ENCODE results near the gene DEFB114.
"Not testable (repeated sequence)": the region's sequence is repeated elsewhere in the genome, so short reads cannot be mapped to it uniquely, and the experiment has no call there.

DEFB114 gene

GRCh38 chr6:49964064-49964463 lies at the start of gene DEFB114:
Gene DEFB114 (minus strand): TSS chr6:49964164. CDS start chr6:49964105, 59 bp downstream.
- DNase-seq (ENCODE audit: low read depth in 2 of 2) = no peak

- DNase-seq (ENCODE audit: low read depth in 2 of 2) = no peak
These were observed 43.9 kb upstream of the DEFB114 start for GRCh38 chr6:50007819-50008218.

GRCh38 chr6:50003139-50003538 lies 39.2 kb upstream of the DEFB114 start:
- no peak for DNase-seq (ENCODE audit: low read depth in 2 of 2)

- DNase-seq (ENCODE audit: low read depth in 2 of 2) = no peak
These were observed 31.3 kb upstream of the DEFB114 start for GRCh38 chr6:49995278-49995677.

GRCh38 chr6:49988900-49989299 lies 24.9 kb upstream of the DEFB114 start:
- DNase-seq (ENCODE audit: low read depth in 2 of 2) = no peak

- DNase-seq (ENCODE audit: low read depth in 2 of 2) = no peak
These were observed 23.8 kb upstream of the DEFB114 start for GRCh38 chr6:49987749-49988148.

- no peak for DNase-seq (ENCODE audit: low read depth in 2 of 2)
These were observed 22.6 kb upstream of the DEFB114 start for GRCh38 chr6:49986551-49986950.

- no peak for DNase-seq (ENCODE audit: low read depth in 2 of 2)
These were observed 18.1 kb upstream of the DEFB114 start for GRCh38 chr6:49982046-49982445.

- no peak for DNase-seq (ENCODE audit: low read depth in 2 of 2)
These were observed 16.9 kb upstream of the DEFB114 start for GRCh38 chr6:49980898-49981297.

- no peak for DNase-seq (ENCODE audit: low read depth in 2 of 2)
These were observed 15.6 kb upstream of the DEFB114 start for GRCh38 chr6:49979584-49979983.

- no peak for DNase-seq (ENCODE audit: low read depth in 2 of 2)
These were observed 14.6 kb upstream of the DEFB114 start for GRCh38 chr6:49978332-49979226.

- DNase-seq (ENCODE audit: low read depth in 2 of 2) = no peak
These were observed 5.6 kb upstream of the DEFB114 start, which contains the start of gene DEFB113 for GRCh38 chr6:49969605-49970004. Gene DEFB113 (minus strand): TSS chr6:49969625. CDS start chr6:49969625, 0 bp downstream.

- DNase-seq (ENCODE audit: low read depth in 2 of 2) = no peak
These were observed 2.9 kb upstream of the DEFB114 start for GRCh38 chr6:49966823-49967222.

GRCh38 chr6:49966334-49966733 lies 2.4 kb upstream of the DEFB114 start:
- no peak for DNase-seq (ENCODE audit: low read depth in 2 of 2)

- DNase-seq (ENCODE audit: low read depth in 2 of 2) = no peak
These were observed 5.8 kb downstream of the DEFB114 start for GRCh38 chr6:49958180-49958579.

- DNase-seq (ENCODE audit: low read depth in 2 of 2) = no peak
These were observed 8.1 kb downstream of the DEFB114 start for GRCh38 chr6:49955847-49956246.

- no peak for DNase-seq (ENCODE audit: low read depth in 2 of 2)
These were observed 12.0 kb downstream of the DEFB114 start for GRCh38 chr6:49951926-49952325.

GRCh38 chr6:49950415-49950751 lies 13.6 kb downstream of the DEFB114 start:
- no peak for DNase-seq (ENCODE audit: low read depth in 2 of 2)

GRCh38 chr6:49949062-49949461 lies 14.9 kb downstream of the DEFB114 start:
- no peak for DNase-seq (ENCODE audit: low read depth in 2 of 2)

GRCh38 chr6:49946835-49947234 lies 17.1 kb downstream of the DEFB114 start:
- DNase-seq (ENCODE audit: low read depth in 2 of 2) = no peak

GRCh38 chr6:49944068-49944467 lies 19.9 kb downstream of the DEFB114 start:
- DNase-seq (ENCODE audit: low read depth in 2 of 2) = not testable (repeated sequence)

- no peak for DNase-seq (ENCODE audit: low read depth in 2 of 2)
These were observed 23.9 kb downstream of the DEFB114 start for GRCh38 chr6:49939993-49940498.

GRCh38 chr6:49937811-49938210 lies 26.2 kb downstream of the DEFB114 start:
- no peak for DNase-seq (ENCODE audit: low read depth in 2 of 2)
